GM12892 (cell line): ENCODE results near the gene ARL14.

Experiments
- POLR2A ChIP-seq: IDR thresholded peaks from 2 replicates; pipeline ENCODE4 v1.6.1; 2011; ENCODE audit warnings: low read depth, low read length, control low read depth
- POLR2AphosphoS5 ChIP-seq: IDR thresholded peaks from 2 replicates; pipeline ENCODE4 v1.6.1; 2011; ENCODE audit warnings: low read depth, low read length, control low read depth

- TF ChIP-seq POLR2AphosphoS5, result no peak
- TF ChIP-seq POLR2A, result no peak
Measured at GRCh38 chr3:160629491-160629890, 47.5 kb upstream of the ARL14 start.
